HEK293 (cell line): ENCODE data around the gene SELENOI.

Experiments
- EGR2 ChIP-seq: fragments of 450-650 bp; formaldehyde crosslinking; IDR thresholded peaks from 2 replicates; pipeline ENCODE4 v1.5.1; 2016; ENCODE audit warnings: low read depth, missing biosample characterization, missing genetic modification characterization
- HIC1 ChIP-seq: fragments of 450-650 bp; formaldehyde crosslinking; IDR thresholded peaks from 2 replicates; pipeline ENCODE4 v1.5.1; 2016; ENCODE audit warnings: missing biosample characterization, missing genetic modification characterization
- HOXD13 ChIP-seq: sonication (generic); formaldehyde crosslinking; IDR thresholded peaks from 2 replicates; pipeline ENCODE4 v1.8.0; 2022; ENCODE audit warnings: missing genetic modification reagents, borderline replicate concordance
- IKZF3 ChIP-seq: fragments of 450-650 bp; IDR thresholded peaks from 2 replicates; pipeline ENCODE4 v1.5.0; 2018; ENCODE audit warnings: missing biosample characterization, mild to moderate bottlenecking, missing genetic modification characterization, moderate library complexity
- KLF16 ChIP-seq: fragments of 450-650 bp; formaldehyde crosslinking; IDR thresholded peaks from 2 replicates; pipeline ENCODE4 v1.5.1; 2017; ENCODE audit warnings: missing biosample characterization, missing genetic modification characterization
- PATZ1 ChIP-seq: fragments of 450-650 bp; formaldehyde crosslinking; IDR thresholded peaks from 2 replicates; pipeline ENCODE4 v1.5.1; 2016; ENCODE audit warnings: missing biosample characterization, missing genetic modification characterization
- REST ChIP-seq: fragments of 450-650 bp; formaldehyde crosslinking; IDR thresholded peaks from 2 replicates; pipeline ENCODE4 v1.5.1; 2016; ENCODE audit warnings: missing biosample characterization, missing genetic modification characterization
- SP2 ChIP-seq: fragments of 450-650 bp; formaldehyde crosslinking; IDR thresholded peaks from 2 replicates; pipeline ENCODE4 v1.5.1; 2016; ENCODE audit warnings: missing biosample characterization, missing genetic modification characterization
- ZBTB21 ChIP-seq: fragments of 450-650 bp; formaldehyde crosslinking; IDR thresholded peaks from 2 replicates; pipeline ENCODE4 v1.5.1; 2017; ENCODE audit warnings: missing biosample characterization, missing genetic modification characterization
- ZEB2 ChIP-seq: fragments of 450-650 bp; formaldehyde crosslinking; IDR thresholded peaks from 2 replicates; pipeline ENCODE4 v1.5.1; 2016; ENCODE audit warnings: missing biosample characterization, missing genetic modification characterization
- ZNF10 ChIP-seq: fragments of 450-650 bp; formaldehyde crosslinking; IDR thresholded peaks from 2 replicates; pipeline ENCODE4 v1.5.1; 2017; ENCODE audit warnings: missing biosample characterization, missing genetic modification characterization
- ZNF138 ChIP-seq: fragments of 450-650 bp; formaldehyde crosslinking; IDR thresholded peaks from 2 replicates; pipeline ENCODE4 v1.5.1; 2016; ENCODE audit warnings: missing biosample characterization, missing genetic modification characterization, borderline replicate concordance
- ZNF169 ChIP-seq: fragments of 450-650 bp; formaldehyde crosslinking; IDR thresholded peaks from 2 replicates; pipeline ENCODE4 v1.5.1; 2016; ENCODE audit warnings: missing biosample characterization, missing genetic modification characterization
- ZNF18 ChIP-seq: fragments of 450-650 bp; formaldehyde crosslinking; IDR thresholded peaks from 2 replicates; pipeline ENCODE4 v1.5.1; 2016; ENCODE audit warnings: missing biosample characterization, missing genetic modification characterization
- ZNF223 ChIP-seq: fragments of 450-650 bp; formaldehyde crosslinking; IDR thresholded peaks from 2 replicates; pipeline ENCODE4 v1.5.1; 2016; ENCODE audit warnings: missing biosample characterization, missing genetic modification characterization
- ZNF274 ChIP-seq, 2 experiments: fragments of 200-500 bp in 1 of 2; fragments of 450-650 bp in 1 of 2; sonication (Bioruptor generic) in 1 of 2; formaldehyde crosslinking in 1 of 2; IDR thresholded peaks; 2 replicates each; pipeline versions ENCODE4 v1.5.1 to v1.6.1; 2014 to 2016; ENCODE audit warnings: borderline replicate concordance in 1 of 2, inconsistent platforms in 1 of 2, low read length in 1 of 2, missing biosample characterization in 1 of 2, missing genetic modification characterization in 1 of 2
- ZNF37A ChIP-seq: fragments of 450-650 bp; IDR thresholded peaks from 2 replicates; pipeline ENCODE4 v1.5.1; 2018; ENCODE audit warnings: missing biosample characterization, missing genetic modification characterization
- ZNF426 ChIP-seq: fragments of 450-650 bp; formaldehyde crosslinking; IDR thresholded peaks from 2 replicates; pipeline ENCODE4 v1.5.1; 2017; ENCODE audit warnings: missing biosample characterization, missing genetic modification characterization, mild to moderate bottlenecking, inconsistent platforms, moderate library complexity
- ZNF433 ChIP-seq: fragments of 450-650 bp; formaldehyde crosslinking; IDR thresholded peaks from 2 replicates; pipeline ENCODE4 v1.5.1; 2016; ENCODE audit warnings: missing biosample characterization, missing genetic modification characterization, low read depth
- ZNF449 ChIP-seq: fragments of 450-650 bp; formaldehyde crosslinking; IDR thresholded peaks from 2 replicates; pipeline ENCODE4 v1.5.1; 2017; ENCODE audit warnings: missing biosample characterization, mild to moderate bottlenecking, missing genetic modification characterization, moderate library complexity
- ZNF501 ChIP-seq: fragments of 450-650 bp; formaldehyde crosslinking; IDR thresholded peaks from 2 replicates; pipeline ENCODE4 v1.5.1; 2016; ENCODE audit warnings: missing biosample characterization, missing genetic modification characterization
- ZNF544 ChIP-seq: fragments of 450-650 bp; formaldehyde crosslinking; IDR thresholded peaks from 2 replicates; pipeline ENCODE4 v1.5.0; 2017; ENCODE audit warnings: missing biosample characterization, missing genetic modification characterization
- ZNF571 ChIP-seq: fragments of 450-650 bp; formaldehyde crosslinking; IDR thresholded peaks from 2 replicates; pipeline ENCODE4 v1.5.0; 2017; ENCODE audit warnings: missing biosample characterization, missing genetic modification characterization
- ZNF580 ChIP-seq: fragments of 450-650 bp; formaldehyde crosslinking; IDR thresholded peaks from 2 replicates; pipeline ENCODE4 v1.5.1; 2016; ENCODE audit warnings: missing biosample characterization, missing genetic modification characterization
- ZNF629 ChIP-seq: fragments of 450-650 bp; formaldehyde crosslinking; IDR thresholded peaks from 2 replicates; pipeline ENCODE4 v1.5.1; 2017; ENCODE audit warnings: missing biosample characterization, missing genetic modification characterization
- ZNF776 ChIP-seq: fragments of 450-650 bp; formaldehyde crosslinking; IDR thresholded peaks from 2 replicates; pipeline ENCODE4 v1.5.0; 2017; ENCODE audit warnings: missing biosample characterization, missing genetic modification characterization, borderline replicate concordance
- ZSCAN30 ChIP-seq: fragments of 450-650 bp; IDR thresholded peaks from 2 replicates; pipeline ENCODE4 v1.5.1; 2018; ENCODE audit warnings: missing biosample characterization, mild to moderate bottlenecking, missing genetic modification characterization, moderate library complexity

Gene SELENOI

GRCh38 chr2:26345545-26346453 is at the start of gene SELENOI (continued):
- TF ChIP-seq ZNF274 (IDR thresholded peaks at IDR 0.05; ENCODE audit: low read length) (no peak), ZNF274 (tag by site-specific recombination; IDR thresholded peaks at IDR 0.05; ENCODE audit: borderline replicate concordance) (no peak), KLF16 (peak; percentile 48; the same call in 1 of the 2 replicates), HOXD13 (CRISPR knock-in tag) (no peak), ZNF776 (no peak), SP2 (tag by site-specific recombination) (peak; percentile 97), ZNF580 (tag by site-specific recombination) (peak; percentile 49; the same call in 1 of the 2 replicates), ZNF37A (tag by site-specific recombination) (no peak), ZNF426 (tag by site-specific recombination) (no peak), ZNF449 (tag by site-specific recombination) (no peak; the same call in 1 of the 2 replicates), ZNF10 (peak; percentile 22; the same call in 1 of the 2 replicates), HIC1 (tag by site-specific recombination) (peak; percentile 96), ZNF544 (tag by site-specific recombination) (no peak), IKZF3 (tag by site-specific recombination) (peak; percentile 79), ZNF629 (tag by site-specific recombination) (peak; percentile 81), ZNF169 (tag by site-specific recombination) (no peak), ZNF433 (tag by site-specific recombination) (no peak), ZNF18 (tag by site-specific recombination) (0 out of 2 replicates have a peak, but pooled peaks have one; percentile 17), ZNF571 (tag by site-specific recombination) (no peak), ZEB2 (tag by site-specific recombination) (no peak; the same call in 1 of the 2 replicates), ZBTB21 (tag by site-specific recombination) (peak; percentile 44; the same call in 1 of the 2 replicates), ZNF501 (peak; percentile 21; the same call in 1 of the 2 replicates), ZSCAN30 (tag by site-specific recombination) (peak; percentile 46; the same call in 1 of the 2 replicates), REST (tag by site-specific recombination) (no peak), ZNF223 (tag by site-specific recombination) (no peak), PATZ1 (tag by site-specific recombination) (peak; percentile 87), ZNF138 (tag by site-specific recombination) (no peak), EGR2 (tag by site-specific recombination) (peak; percentile 73)
